ENCODE results near the gene ADGRV1.

Gene ADGRV1

DNA sequence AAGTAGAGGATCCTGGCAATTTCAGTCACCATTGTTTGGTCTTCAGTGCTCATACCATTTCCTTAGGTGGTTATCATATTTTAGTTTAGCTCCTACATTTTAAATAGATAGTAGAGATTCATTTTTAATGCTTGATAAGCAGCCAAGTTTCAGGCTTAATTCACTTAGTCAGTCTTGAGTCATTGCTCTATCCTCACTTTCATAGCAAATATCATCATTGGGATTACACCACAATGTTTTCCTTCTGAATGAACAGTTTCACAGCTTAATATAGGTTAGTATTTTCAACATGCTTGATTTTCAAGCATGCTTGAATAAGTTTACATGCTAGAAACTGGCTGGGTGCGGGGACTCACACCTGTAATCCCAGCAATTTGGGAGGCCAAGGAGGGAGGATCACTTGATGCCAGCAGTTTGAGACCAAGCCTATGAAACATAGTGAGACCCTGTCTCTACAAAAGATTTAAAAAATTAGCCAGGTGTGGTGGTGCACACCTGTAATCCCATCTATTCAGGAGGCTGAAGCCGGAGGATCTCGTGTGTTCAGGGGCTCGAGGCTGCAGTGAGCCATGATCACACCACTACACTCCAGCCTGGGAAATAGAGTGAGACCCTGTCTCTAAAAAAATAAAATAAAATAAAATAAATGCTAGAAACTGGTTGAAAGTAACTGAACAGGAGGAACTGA is 339.9 kb downstream of the ADGRV1 start:
- DNase-seq = no peak
- H3K4me1 ChIP-seq (ENCODE audit: control insufficient read depth, insufficient read depth, low read length, poor library complexity, severe bottlenecking) = no peaks in the 10 kb centered on the region
- H3K9me3 ChIP-seq (ENCODE audit: control insufficient read depth, low read length) = no peaks in the 10 kb centered on the region
- no peak overlapping the region for H3K4me3 ChIP-seq (ENCODE audit: insufficient read depth, low read depth, low read length, poor library complexity, severe bottlenecking)
- H3K27me3 ChIP-seq (replicated peaks; ENCODE audit: control insufficient read depth, insufficient read depth, low read length, poor library complexity, severe bottlenecking) = no peaks in the 10 kb centered on the region
- no peaks in the 10 kb centered on the region for H3K36me3 ChIP-seq (ENCODE audit: control insufficient read depth, insufficient read depth, low read length)
- H3K27ac ChIP-seq (ENCODE audit: insufficient read depth, low read length, poor library complexity, severe bottlenecking) = no peak overlapping the region

DNA sequence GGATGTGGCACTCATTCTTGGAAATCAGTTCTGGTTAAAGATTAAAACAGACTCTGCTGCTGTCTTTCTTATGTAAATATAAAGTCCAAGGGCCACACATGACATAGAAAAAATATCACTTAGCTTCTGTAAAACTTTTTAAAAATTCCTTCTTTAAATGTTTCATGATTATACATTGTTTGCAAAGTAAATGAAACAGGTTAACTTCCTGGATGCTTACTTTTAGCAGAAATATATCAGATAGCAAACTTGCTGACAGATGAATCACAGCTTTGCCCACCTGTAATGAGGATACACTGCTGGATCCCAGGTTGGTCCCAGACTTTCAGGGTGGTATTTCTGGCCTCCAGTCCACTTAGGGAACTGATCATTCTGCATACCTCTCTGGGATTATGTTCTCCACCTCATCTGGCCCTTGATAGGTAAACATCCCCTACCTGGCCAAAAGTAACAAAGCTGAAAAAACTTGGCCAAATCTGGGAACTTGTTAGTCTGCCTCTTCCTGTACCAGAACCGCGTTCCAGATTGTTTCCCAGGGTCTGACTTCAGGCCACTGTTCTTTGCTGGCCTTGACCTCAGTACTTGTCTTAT is 340.5 kb downstream of the ADGRV1 start:
- no peak overlapping the region for H3K4me3 ChIP-seq (ENCODE audit: insufficient read depth, low read depth, low read length, poor library complexity, severe bottlenecking)
- no peaks in the 10 kb centered on the region for H3K36me3 ChIP-seq (ENCODE audit: control insufficient read depth, insufficient read depth, low read length)
- no peaks in the 10 kb centered on the region for H3K9me3 ChIP-seq (ENCODE audit: control insufficient read depth, low read length)
- no peak for DNase-seq
- no peak overlapping the region for H3K27ac ChIP-seq (ENCODE audit: insufficient read depth, low read length, poor library complexity, severe bottlenecking)
- no peaks in the 10 kb centered on the region for H3K27me3 ChIP-seq (replicated peaks; ENCODE audit: control insufficient read depth, insufficient read depth, low read length, poor library complexity, severe bottlenecking)
- no peaks in the 10 kb centered on the region for H3K4me1 ChIP-seq (ENCODE audit: control insufficient read depth, insufficient read depth, low read length, poor library complexity, severe bottlenecking)

DNA sequence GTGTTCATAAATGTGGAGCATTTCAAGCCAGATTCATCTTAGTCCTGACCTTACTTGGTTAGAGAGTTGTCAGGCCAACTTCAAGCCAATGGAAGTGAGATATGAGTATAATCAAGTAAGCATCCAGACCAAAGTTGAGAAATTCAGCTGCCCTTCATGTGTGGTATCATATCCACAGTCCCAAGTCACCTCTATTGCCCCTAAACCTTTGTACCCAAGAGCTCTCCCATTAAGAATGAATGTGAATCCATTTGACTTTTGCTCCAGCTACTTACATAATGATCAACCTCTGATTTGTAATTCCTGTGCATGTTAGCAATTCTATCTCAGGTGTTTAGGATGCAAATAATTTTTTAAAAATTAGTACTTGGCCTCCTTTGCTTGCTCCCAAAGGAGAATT is 342.7 kb downstream of the ADGRV1 start:
- H3K4me1 ChIP-seq (ENCODE audit: control insufficient read depth, insufficient read depth, low read length, poor library complexity, severe bottlenecking) = no peaks in the 10 kb centered on the region
- no peak overlapping the region for H3K4me3 ChIP-seq (ENCODE audit: insufficient read depth, low read depth, low read length, poor library complexity, severe bottlenecking)
- H3K27me3 ChIP-seq (replicated peaks; ENCODE audit: control insufficient read depth, insufficient read depth, low read length, poor library complexity, severe bottlenecking) = no peaks in the 10 kb centered on the region
- no peak for DNase-seq
- no peaks in the 10 kb centered on the region for H3K9me3 ChIP-seq (ENCODE audit: control insufficient read depth, low read length)
- no peaks in the 10 kb centered on the region for H3K36me3 ChIP-seq (ENCODE audit: control insufficient read depth, insufficient read depth, low read length)
- H3K27ac ChIP-seq (ENCODE audit: insufficient read depth, low read length, poor library complexity, severe bottlenecking) = no peak overlapping the region

DNA sequence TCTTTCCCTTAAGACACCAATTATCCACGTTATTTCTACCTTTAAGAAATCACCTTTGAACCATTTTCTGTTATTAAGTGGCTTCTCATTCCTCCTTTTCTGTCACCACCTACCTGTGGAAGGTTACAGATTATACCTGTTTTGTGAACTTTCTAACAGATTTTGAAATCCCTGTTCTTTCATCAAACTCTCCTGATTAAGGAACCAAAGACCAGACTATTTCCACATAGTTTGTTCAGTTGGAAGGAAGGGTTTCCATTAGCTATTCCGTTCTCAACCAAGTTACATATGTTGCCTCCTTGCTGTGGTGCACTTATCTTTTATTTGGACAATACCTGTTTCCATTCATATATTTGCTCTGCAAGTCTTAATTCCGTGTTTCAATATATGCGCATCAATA is 343.6 kb downstream of the ADGRV1 start:
- no peaks in the 10 kb centered on the region for H3K4me1 ChIP-seq (ENCODE audit: control insufficient read depth, insufficient read depth, low read length, poor library complexity, severe bottlenecking)
- no peak overlapping the region for H3K27ac ChIP-seq (ENCODE audit: insufficient read depth, low read length, poor library complexity, severe bottlenecking)
- DNase-seq = no peak
- H3K27me3 ChIP-seq (replicated peaks; ENCODE audit: control insufficient read depth, insufficient read depth, low read length, poor library complexity, severe bottlenecking) = no peaks in the 10 kb centered on the region
- no peaks in the 10 kb centered on the region for H3K9me3 ChIP-seq (ENCODE audit: control insufficient read depth, low read length)
- H3K4me3 ChIP-seq (ENCODE audit: insufficient read depth, low read depth, low read length, poor library complexity, severe bottlenecking) = no peak overlapping the region
- no peaks in the 10 kb centered on the region for H3K36me3 ChIP-seq (ENCODE audit: control insufficient read depth, insufficient read depth, low read length)

DNA sequence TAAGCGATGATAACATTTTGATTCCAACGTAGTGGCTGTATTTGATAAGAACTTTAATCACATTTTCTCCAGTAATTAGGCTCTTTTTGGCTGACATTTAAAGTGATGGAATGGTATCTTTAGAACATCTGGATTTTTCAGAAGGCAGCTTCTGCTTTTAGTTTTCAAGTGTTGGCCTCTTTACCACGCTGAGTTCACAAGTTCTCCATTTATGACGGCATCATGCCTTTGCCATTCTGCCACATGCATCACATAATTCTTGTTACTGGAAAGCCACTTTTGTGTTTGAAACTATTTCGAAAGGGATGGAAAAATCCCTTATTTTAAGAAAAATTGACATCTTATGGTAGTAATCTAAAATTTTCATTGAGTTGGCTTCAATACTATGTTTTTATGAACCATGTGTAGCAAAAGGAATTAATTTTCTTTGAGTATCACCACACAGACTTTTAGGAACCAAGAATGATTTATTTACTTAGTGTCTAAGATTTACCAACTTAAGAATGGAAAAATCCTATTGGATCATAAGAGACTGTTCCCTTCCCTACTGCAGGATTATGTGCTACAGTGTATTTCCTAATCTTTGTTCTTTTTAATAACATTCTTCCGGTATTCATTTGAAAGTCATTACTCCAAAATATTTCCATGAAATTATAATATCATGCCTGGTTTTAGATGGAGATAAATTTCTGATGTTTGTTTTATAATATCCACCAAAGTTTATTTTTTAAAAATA is 344.2 kb downstream of the ADGRV1 start:
- no peaks in the 10 kb centered on the region for H3K4me1 ChIP-seq (ENCODE audit: control insufficient read depth, insufficient read depth, low read length, poor library complexity, severe bottlenecking)
- H3K27me3 ChIP-seq (replicated peaks; ENCODE audit: control insufficient read depth, insufficient read depth, low read length, poor library complexity, severe bottlenecking) = no peaks in the 10 kb centered on the region
- no peak for DNase-seq
- no peaks in the 10 kb centered on the region for H3K9me3 ChIP-seq (ENCODE audit: control insufficient read depth, low read length)
- no peak overlapping the region for H3K4me3 ChIP-seq (ENCODE audit: insufficient read depth, low read depth, low read length, poor library complexity, severe bottlenecking)
- H3K36me3 ChIP-seq (ENCODE audit: control insufficient read depth, insufficient read depth, low read length) = no peaks in the 10 kb centered on the region
- no peak overlapping the region for H3K27ac ChIP-seq (ENCODE audit: insufficient read depth, low read length, poor library complexity, severe bottlenecking)

DNA sequence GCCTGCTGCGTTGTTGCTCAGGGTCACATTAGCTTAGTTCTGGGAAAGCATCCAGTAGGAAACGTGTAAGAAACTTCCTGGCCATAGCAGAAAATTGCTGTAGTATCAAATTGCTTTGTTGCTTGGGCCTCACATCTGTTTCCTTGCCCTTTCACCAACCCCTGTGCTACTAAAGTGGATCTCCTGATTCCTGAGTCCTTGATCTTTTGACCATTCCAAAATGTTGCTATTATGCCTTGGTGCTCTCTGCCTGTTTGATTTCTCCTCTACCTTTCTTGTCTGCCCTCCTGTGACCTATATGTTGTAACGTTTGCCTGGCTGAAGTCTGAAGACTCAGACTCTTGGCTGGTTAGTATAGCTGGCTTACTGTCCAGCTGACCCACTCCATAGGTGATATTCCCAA is 350.5 kb downstream of the ADGRV1 start:
- Histone ChIP-seq H3K4me3 (ENCODE audit: insufficient read depth, low read depth, low read length, poor library complexity, severe bottlenecking) (no peak overlapping the region), H3K9me3 (ENCODE audit: control insufficient read depth, low read length) (no peaks in the 10 kb centered on the region), H3K4me1 (ENCODE audit: control insufficient read depth, insufficient read depth, low read length, poor library complexity, severe bottlenecking) (no peaks in the 10 kb centered on the region), H3K27me3 (replicated peaks; ENCODE audit: control insufficient read depth, insufficient read depth, low read length, poor library complexity, severe bottlenecking) (no peaks in the 10 kb centered on the region), H3K36me3 (ENCODE audit: control insufficient read depth, insufficient read depth, low read length) (no peaks in the 10 kb centered on the region), H3K27ac (ENCODE audit: insufficient read depth, low read length, poor library complexity, severe bottlenecking) (no peak overlapping the region)
- no peak for DNase-seq

DNA sequence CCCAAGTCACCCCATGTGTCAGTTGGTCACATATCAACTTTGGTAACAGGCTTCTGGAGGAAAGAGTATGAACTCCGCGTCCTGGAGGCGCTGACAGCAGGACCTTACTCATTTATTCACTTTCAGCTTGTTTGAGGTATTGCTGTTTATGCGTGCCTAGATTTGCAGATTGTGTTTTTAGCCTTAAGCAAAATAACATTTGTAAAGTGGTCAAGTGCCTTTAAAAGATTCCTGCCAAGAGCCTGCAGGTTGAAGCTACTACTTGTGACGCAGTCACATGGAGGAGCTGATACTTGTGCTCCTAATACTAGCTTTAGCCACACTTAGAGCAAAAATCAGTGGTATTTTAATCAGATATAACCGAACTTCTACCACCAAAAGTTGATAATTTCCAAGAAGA is 351.3 kb downstream of the ADGRV1 start:
- H3K4me1 ChIP-seq (ENCODE audit: control insufficient read depth, insufficient read depth, low read length, poor library complexity, severe bottlenecking) = no peaks in the 10 kb centered on the region
- no peak overlapping the region for H3K4me3 ChIP-seq (ENCODE audit: insufficient read depth, low read depth, low read length, poor library complexity, severe bottlenecking)
- DNase-seq = no peak
- no peaks in the 10 kb centered on the region for H3K36me3 ChIP-seq (ENCODE audit: control insufficient read depth, insufficient read depth, low read length)
- no peaks in the 10 kb centered on the region for H3K27me3 ChIP-seq (replicated peaks; ENCODE audit: control insufficient read depth, insufficient read depth, low read length, poor library complexity, severe bottlenecking)
- H3K9me3 ChIP-seq (ENCODE audit: control insufficient read depth, low read length) = no peaks in the 10 kb centered on the region
- no peak overlapping the region for H3K27ac ChIP-seq (ENCODE audit: insufficient read depth, low read length, poor library complexity, severe bottlenecking)

DNA sequence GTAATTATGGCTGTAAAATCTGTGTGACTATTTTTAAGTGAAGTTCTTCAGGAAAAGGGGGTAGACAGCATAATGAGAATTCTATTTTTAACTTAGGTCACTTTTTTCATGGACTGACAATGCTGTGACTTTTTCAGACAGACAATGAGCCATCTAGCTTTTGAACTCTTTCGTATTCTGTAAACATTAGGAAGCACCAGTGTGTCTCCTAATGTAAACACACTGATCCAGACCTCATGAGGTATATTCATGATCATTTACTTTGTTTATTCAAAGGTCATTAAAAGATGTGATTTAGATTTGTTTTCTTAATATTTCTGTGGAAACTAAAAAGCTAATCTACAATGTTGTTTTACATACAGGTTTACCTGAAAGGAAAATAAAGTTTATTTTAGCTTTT is 352.6 kb downstream of the ADGRV1 start:
- Histone ChIP-seq H3K36me3 (ENCODE audit: control insufficient read depth, insufficient read depth, low read length) (no peaks in the 10 kb centered on the region), H3K27me3 (replicated peaks; ENCODE audit: control insufficient read depth, insufficient read depth, low read length, poor library complexity, severe bottlenecking) (no peaks in the 10 kb centered on the region), H3K9me3 (ENCODE audit: control insufficient read depth, low read length) (no peaks in the 10 kb centered on the region), H3K4me1 (ENCODE audit: control insufficient read depth, insufficient read depth, low read length, poor library complexity, severe bottlenecking) (no peaks in the 10 kb centered on the region), H3K27ac (ENCODE audit: insufficient read depth, low read length, poor library complexity, severe bottlenecking) (no peak overlapping the region), H3K4me3 (ENCODE audit: insufficient read depth, low read depth, low read length, poor library complexity, severe bottlenecking) (no peak overlapping the region)
- DNase-seq = no peak

DNA sequence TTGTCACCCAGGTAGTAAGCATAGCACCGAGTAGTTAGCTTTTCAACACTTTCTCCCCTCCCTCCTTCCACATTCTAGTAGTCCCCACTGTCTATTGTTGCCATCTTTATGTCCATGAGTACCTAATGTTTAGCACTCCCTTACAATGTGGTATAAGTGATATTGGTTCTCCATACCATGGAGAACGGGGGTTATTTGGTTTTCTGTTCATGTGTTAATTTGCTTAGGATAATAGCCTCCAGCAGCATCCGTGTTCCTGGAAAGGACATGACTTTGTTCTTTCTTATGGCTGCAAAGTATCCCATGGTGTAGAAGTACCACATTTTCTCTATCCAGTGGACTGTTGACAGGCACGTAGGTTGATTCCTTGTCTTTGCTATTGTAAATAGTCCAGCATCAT is 353.9 kb downstream of the ADGRV1 start:
- no peak for DNase-seq
- Histone ChIP-seq H3K36me3 (ENCODE audit: control insufficient read depth, insufficient read depth, low read length) (no peaks in the 10 kb centered on the region), H3K27ac (ENCODE audit: insufficient read depth, low read length, poor library complexity, severe bottlenecking) (no peak overlapping the region), H3K27me3 (replicated peaks; ENCODE audit: control insufficient read depth, insufficient read depth, low read length, poor library complexity, severe bottlenecking) (no peaks in the 10 kb centered on the region), H3K4me1 (ENCODE audit: control insufficient read depth, insufficient read depth, low read length, poor library complexity, severe bottlenecking) (no peaks in the 10 kb centered on the region), H3K4me3 (ENCODE audit: insufficient read depth, low read depth, low read length, poor library complexity, severe bottlenecking) (no peak overlapping the region), H3K9me3 (ENCODE audit: control insufficient read depth, low read length) (no peaks in the 10 kb centered on the region)

DNA sequence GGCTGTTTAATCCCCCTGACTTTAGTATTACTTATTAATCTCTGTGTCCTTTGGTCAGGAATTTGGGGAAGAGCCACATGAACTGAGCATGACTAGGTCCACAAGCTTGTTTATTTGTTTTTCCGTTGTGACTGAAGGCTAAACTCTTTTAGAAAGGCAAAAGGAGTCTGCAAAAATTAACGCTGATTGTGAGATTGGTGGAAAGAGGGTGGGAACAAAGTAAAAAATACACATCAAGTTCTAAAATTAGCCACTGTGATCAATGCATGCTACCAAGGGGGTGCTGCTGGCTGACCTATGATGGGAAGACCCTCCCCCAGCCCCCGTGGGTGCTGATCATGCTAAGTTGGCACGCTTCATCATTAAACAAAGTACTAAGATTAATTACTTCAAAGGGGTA is 356.8 kb downstream of the ADGRV1 start:
- Histone ChIP-seq H3K4me1 (ENCODE audit: control insufficient read depth, insufficient read depth, low read length, poor library complexity, severe bottlenecking) (no peaks in the 10 kb centered on the region), H3K9me3 (ENCODE audit: control insufficient read depth, low read length) (no peaks in the 10 kb centered on the region), H3K4me3 (ENCODE audit: insufficient read depth, low read depth, low read length, poor library complexity, severe bottlenecking) (no peak overlapping the region), H3K36me3 (ENCODE audit: control insufficient read depth, insufficient read depth, low read length) (no peaks in the 10 kb centered on the region), H3K27me3 (replicated peaks; ENCODE audit: control insufficient read depth, insufficient read depth, low read length, poor library complexity, severe bottlenecking) (no peaks in the 10 kb centered on the region), H3K27ac (ENCODE audit: insufficient read depth, low read length, poor library complexity, severe bottlenecking) (no peak overlapping the region)
- no peak for DNase-seq
